GM19463 (cell line): ENCODE results near the gene METAP1.
A peak's percentile ranks its signal among the peaks of the same experiment; 100 is the strongest.
"Not testable (repeated sequence)": the region's sequence is repeated elsewhere in the genome, so short reads cannot be mapped to it uniquely, and the experiment has no call there.

ENCODE experiments used
- ATAC-seq: cut with Tn5 transposase; IDR thresholded peaks from one replicate; pipeline ENCODE4 v1.9.1; 2021; ENCODE audit warnings: mild to moderate bottlenecking, moderate library complexity; ENCODE audit not compliant: unreplicated experiment

METAP1 gene

GRCh38 chr4:99054428-99054994, 59.0 kb downstream of the METAP1 start:
- ATAC-seq, result peak; percentile 76

DNA sequence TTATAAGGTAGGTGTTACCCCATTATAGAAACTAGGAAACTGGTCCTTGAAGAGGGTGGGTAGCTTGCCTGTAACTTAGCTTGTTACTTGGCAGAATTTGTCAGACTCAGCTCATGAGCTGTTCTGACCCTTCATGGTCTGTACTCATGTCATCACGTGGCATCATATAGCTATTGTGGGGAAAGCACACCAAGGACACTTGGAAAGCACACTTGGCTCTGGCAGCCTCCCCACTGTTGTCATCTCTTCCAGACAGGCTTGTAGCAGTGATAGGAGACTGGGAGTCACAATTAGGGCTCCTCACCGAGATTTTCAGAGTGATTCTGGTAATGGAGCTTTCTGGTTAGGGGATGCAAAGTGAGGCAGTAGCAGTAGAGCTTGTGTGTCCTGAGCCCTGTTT, 62.7 kb downstream of the METAP1 start:
- no peak for ATAC-seq

DNA sequence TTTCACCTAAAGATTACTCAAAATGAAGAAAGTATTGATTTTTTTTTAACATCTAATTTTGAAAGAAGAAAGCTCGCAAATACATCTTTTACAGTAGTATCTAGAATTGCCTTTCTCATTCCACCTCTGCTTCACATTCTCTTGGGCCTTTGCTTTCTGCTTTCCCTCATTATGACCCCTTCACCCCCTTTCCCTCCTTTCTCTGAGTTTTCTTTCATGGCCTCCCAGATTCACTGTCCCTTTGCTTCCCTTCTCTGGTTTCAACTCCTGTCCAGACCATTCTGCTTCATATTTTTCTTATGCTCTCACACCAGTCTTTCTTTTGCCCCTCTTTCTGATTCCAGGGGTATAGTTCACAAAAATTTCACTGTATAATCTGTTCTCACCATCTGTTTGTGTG, 64.0 kb downstream of the METAP1 start:
- no peak for ATAC-seq

DNA sequence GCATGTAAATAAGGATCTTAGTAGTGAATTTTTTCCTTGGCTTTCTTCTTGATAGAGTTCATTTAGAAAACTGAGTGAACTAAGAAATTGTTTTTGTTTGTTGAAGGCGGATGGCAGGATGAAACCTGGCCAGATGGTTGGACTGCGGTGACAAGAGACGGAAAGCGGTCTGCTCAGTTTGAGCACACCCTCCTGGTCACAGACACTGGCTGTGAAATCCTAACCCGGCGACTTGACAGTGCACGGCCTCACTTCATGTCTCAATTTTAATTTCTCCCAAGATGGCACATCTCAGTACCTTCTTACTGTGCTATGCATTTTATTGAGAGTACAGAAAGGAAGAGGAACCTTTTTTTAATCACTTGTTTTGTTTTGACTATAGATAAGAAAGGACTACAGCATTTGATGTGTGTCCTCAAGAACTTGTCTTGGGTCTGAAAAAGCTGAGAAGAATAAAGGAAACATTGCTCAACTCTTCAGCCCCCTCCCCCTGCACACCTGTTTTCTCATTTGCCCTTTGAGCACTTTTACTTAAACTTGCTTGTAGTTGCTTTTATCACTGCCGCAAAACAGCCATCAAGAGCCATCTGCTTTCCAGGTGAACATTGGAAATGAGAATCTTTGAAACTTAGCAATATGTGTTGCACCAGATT, 65.7 kb downstream of the METAP1 start:
- ATAC-seq, result no peak

GRCh38 chr4:99062120-99062519, 66.6 kb downstream of the METAP1 start:
- ATAC-seq, result no peak

DNA sequence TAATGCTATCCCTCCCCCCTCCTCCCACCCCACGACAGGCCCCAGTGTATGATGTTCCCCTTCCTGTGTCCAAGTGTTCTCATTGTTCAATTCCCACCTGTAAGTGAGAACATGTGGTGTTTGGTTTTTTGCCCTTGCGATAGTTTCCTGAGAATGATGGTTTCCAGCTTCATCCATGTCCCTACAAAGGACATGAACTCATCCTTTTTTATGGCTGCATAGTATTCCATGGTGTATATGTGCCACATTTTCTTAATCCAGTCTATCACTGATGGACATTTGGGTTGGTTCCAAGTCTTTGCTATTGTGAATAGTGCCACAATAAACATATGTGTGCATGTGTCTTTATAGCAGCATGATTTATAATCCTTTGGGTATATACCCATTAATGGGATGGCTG, 70.0 kb downstream of the METAP1 start:
- not testable (repeated sequence) for ATAC-seq

DNA sequence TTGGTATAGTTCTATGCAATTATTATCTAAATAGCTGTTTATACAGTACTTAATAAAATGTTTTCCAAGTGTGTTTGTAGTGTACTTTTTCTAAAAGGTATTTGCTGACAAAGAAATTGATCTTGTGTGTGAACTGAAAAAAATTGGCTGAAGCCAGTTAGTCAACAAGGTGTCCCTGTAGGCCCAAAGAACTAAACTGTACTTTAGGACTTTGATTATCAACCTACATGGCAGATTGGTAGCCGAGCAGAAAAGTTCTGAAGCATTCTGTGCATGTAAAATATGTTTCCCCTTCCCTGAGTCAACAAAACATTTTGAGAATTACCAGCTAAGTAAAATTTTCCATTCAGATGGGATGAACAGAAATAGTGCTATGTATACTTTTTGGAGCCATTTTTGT, 72.1 kb downstream of the METAP1 start:
- no peak for ATAC-seq

GRCh38 chr4:99071159-99071558, 75.6 kb downstream of the METAP1 start:
- ATAC-seq, result no peak

DNA sequence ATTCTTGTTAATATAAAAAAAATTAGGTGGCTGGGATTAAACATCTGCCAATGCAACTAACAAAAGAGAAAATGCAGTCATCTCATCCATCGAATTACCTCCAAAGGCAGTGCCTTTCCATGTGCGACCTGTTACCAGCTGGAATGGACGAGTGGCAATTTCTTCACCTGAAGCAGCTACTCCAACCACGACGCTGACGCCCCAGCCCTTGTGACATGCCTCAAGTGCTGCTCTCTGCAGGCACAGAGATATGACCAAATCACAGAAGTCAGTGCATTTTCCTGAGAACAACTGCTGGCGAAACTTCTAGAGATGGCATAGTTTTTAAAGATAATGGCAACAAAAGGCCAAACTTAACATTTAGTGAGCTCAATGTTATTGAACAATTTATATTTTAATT, 79.3 kb downstream of the METAP1 start:
- ATAC-seq, result no peak

- ATAC-seq, result no peak
Observed at GRCh38 chr4:99076292-99076976, 80.9 kb downstream of the METAP1 start.

GRCh38 chr4:99077177-99077576, 81.7 kb downstream of the METAP1 start:
- ATAC-seq, result no peak

DNA sequence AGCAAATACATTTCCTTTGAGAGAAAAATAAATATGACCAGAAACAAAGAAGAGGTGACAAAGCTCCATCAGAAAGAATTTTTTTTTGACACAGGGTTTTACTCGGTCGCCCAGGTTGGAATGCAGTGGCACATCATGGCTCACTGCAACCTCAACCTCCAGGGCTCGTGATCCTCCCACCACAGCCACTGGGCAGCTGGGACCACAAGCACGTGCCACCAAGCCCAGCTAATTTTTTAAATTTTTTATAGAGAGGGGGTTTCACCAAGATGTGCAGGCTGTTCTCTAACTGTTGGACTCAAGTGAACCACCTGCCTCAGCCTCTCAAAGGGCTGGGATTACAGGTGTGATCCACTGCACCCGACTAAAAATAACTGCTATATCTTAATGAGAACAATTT, 82.8 kb downstream of the METAP1 start:
- no peak for ATAC-seq

- ATAC-seq, result no peak
Observed at GRCh38 chr4:99078931-99079624, 83.6 kb downstream of the METAP1 start.

DNA sequence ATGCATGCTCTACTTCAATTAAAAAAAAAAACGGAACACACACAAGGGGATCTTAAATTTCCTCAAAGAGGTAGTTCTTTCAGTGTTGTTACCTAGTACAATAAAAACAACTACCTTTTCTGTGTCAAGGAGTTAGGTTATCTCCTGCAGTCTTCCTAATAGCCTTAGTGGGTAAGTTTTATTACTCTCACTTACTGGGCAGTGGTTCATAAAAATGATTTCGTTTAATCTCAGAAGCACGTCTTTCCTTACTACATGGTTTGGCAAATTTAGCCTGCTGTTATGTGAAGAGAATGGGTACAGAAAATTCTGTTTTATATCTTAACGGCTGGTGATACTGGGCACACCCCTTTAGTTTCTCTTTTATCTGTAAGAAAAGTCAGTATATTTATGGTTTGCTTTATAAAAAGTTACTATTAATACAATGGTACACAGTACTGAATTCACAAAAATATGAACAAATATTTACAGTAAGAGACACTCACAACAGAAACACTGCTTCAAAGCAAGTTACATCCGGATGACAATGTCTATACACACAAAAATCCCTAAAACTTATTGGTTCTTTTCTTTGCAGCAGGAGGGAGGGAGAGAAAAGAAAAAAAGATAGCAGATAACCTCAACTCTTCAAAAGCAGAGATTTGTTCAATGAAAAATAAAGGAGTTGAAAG, 84.2 kb downstream of the METAP1 start:
- no peak for ATAC-seq

DNA sequence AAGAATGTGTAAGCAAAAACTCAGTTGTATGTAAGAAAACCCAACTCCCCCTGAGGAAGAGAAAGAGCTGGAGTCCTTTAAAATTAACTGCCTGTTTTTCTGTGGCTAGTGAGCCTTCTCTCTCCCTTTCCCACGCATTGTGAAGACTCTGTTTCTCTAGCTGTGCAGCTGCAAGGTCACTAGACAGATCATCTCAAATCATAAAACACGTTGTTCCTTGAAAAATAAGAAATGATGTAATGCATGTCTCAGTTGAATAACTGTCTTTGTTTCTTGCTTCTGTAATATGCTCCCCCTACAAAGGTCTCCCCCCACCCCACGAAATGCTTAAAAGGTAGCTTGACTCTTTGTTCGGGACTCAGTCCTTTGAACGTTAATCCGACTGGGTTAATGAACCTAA, 85.3 kb downstream of the METAP1 start:
- ATAC-seq, result not testable (repeated sequence)

DNA sequence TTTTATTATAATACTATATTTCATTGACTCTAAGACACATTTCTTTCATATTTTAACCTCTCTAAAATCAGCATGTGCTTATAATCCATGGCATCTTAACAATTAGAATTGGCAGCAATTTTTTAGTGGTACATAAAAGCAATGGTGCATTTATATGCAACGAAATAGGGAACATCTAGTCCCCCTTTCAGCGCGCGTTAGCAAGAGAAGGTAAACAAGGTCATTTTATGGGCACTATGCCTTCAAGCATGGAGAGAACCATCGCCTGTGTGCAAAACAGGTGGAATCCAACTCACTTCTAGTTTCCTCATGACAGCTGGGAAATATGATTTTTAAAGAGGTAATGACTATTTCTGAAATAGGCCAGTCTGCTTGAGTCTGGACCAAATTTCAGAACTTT, 86.7 kb downstream of the METAP1 start:
- no peak for ATAC-seq

- ATAC-seq, result no peak
Observed at GRCh38 chr4:99084595-99084994, 89.1 kb downstream of the METAP1 start.

- peak; percentile 21 for ATAC-seq
Observed at GRCh38 chr4:99088023-99088449, 92.5 kb downstream of the METAP1 start.

DNA sequence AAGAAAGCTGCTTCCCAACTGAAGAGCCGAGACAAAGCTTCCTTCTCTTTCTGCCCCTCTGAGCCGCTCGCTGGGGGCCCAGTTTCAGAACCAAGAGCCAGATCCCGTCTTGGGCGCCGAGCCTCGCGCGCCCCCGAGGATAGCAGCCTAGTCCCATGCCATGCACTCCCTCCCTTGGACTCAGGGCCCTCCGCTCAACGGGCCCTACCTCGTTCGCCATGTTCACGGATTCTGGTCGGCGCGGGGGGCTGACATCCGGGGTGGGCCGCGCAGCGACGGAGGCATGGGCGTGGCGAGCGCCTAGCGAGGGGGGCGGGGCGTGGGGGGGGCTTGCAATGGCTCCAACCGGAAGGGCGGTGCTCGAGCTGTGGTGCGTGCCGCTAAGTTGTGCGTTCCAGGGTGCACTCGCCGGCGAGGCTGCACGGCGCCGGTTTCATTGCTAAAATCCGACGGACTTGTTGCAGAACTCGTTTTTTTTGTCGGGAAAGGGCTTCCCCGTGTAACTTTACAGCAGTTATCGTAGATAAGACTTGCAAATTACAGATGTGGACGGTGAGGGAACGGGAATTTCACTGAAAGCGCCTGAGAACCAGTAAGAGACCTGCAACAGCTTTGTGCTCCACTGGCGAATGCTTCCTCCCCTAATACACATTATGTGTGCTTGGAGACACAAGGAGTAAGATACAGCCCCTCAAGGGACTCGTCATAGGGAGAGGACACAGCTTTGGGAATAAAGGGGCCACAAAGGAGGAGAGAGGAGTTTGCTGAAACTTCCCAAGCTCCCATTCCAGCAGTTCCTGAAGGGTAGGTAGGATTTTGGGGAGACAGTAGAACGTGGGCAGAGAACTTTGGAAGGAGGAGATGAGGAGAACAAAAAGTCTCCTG, 93.2 kb downstream of the METAP1 start, which contains the start of gene ADH5:
ADH5 (minus strand) TSS at position 308 of the 885 bp plus-strand sequence; CDS start at position 220, 88 bp downstream.
- peak; percentile 91 for ATAC-seq
